K562 (cell line): Measurements from ENCODE around the gene PMPCA. TPM values are rescaled to one million over a fixed set of nuclear protein-coding genes. Genes with fewer than 3 reads are reported as not detected.

Source experiments
- FOXA3 ChIP-seq, 2 experiments: fragments of 450-650 bp in 1 of 2; sonication (generic) in 1 of 2; formaldehyde crosslinking; IDR thresholded peaks in 1 of 2; conservative IDR thresholded peaks in 1 of 2; 2 replicates each; pipeline versions ENCODE4 v1.4.0 to v1.8.0; 2020 to 2022; ENCODE audit warnings: mild to moderate bottlenecking in 2 of 2, missing genetic modification reagents in 1 of 2
- HNRNPLL ChIP-seq: fragments of 200-400 bp; formaldehyde crosslinking; IDR thresholded peaks from 2 replicates; pipeline ENCODE4 v1.6.1; 2017; ENCODE audit warnings: low read length, low read depth, mild to moderate bottlenecking; ENCODE audit not compliant: poor library complexity, severe bottlenecking
- KAT7 ChIP-seq: sonication (generic); formaldehyde crosslinking; IDR thresholded peaks from 2 replicates; pipeline ENCODE4 v1.8.0; 2022; ENCODE audit warnings: missing genetic modification reagents, mild to moderate bottlenecking, borderline replicate concordance
- MLX ChIP-seq, 2 experiments: fragments of 450-650 bp in 1 of 2; sonication (generic) in 1 of 2; formaldehyde crosslinking; conservative IDR thresholded peaks; 2 replicates each; pipeline versions ENCODE4 v1.4.0 to v1.8.1; 2020 to 2022; ENCODE audit warnings: mild to moderate bottlenecking in 1 of 2, missing genetic modification reagents in 1 of 2
- MTA3 ChIP-seq: fragments of 450-650 bp; formaldehyde crosslinking; IDR thresholded peaks from 2 replicates; pipeline ENCODE4 v1.6.1; 2017; ENCODE audit warnings: mild to moderate bottlenecking, borderline replicate concordance
- PCBP1 ChIP-seq: fragments of 200-400 bp; formaldehyde crosslinking; IDR thresholded peaks from 2 replicates; pipeline ENCODE4 v1.6.1; 2018; ENCODE audit warnings: mild to moderate bottlenecking, low read depth, low read length; ENCODE audit not compliant: poor library complexity, severe bottlenecking
- POLR2AphosphoS2 ChIP-seq: IDR thresholded peaks from 2 replicates; pipeline ENCODE4 v1.6.1; 2012; ENCODE audit warnings: low read length, improper control_type of control experiment
- STAG1 ChIP-seq: sonication (generic); formaldehyde crosslinking; IDR thresholded peaks from 2 replicates; pipeline ENCODE4 v1.5.0; 2020; ENCODE audit warnings: missing genetic modification reagents, borderline replicate concordance
- ZNF75A ChIP-seq: fragments of 450-650 bp; formaldehyde crosslinking; IDR thresholded peaks from 2 replicates; pipeline ENCODE4 v1.4.0; 2020; ENCODE audit warnings: mild to moderate bottlenecking
- polyA plus RNA-seq, 8 experiments: library from polyadenylated mRNA; depleted of rRNA in 4 of 8; stranded (reverse) in 5 of 8; unstranded in 3 of 8; fragments of >200 nt; fragmentation: Nextera tagmentation in 2 of 8; fragmentation: Illumina TruSeq in 1 of 8; extraction: Ambion mirVana in 2 of 8; extraction: Trizol in 1 of 8; gene quantifications; 2 replicates each; pipeline versions ENCODE4 v1.2.1 to v1.2.3, GENCODE V29; 2011 to 2014; ENCODE audit warnings: inconsistent platforms in 1 of 8, missing spikeins in 1 of 8
- total RNA-seq, 7 experiments: library from RNA; depleted of rRNA in 6 of 7; stranded (reverse); fragments of >200 nt in 6 of 7; fragmentation: Illumina TruSeq in 2 of 7; extraction: Trizol in 2 of 7; gene quantifications; 2 replicates each; pipeline versions ENCODE4 v1.2.1 to v1.2.3, GENCODE V29; 2011 to 2021; ENCODE audit warnings: low replicate concordance in 1 of 7
- TF ChIP-seq, protein P1 (sequence below): sonication (generic); formaldehyde crosslinking; IDR thresholded peaks from 2 replicates; pipeline ENCODE4 v1.8.1; 2023; ENCODE audit warnings: mild to moderate bottlenecking, missing genetic modification reagents
- TF ChIP-seq, protein P2 (sequence below): fragments of 450-650 bp; IDR thresholded peaks from 2 replicates; pipeline ENCODE4 v1.6.1; 2016; ENCODE audit warnings: mild to moderate bottlenecking, moderate library complexity

The PMPCA gene
- total and polyA plus RNA-seq, 9 of the 15 experiments (the other 6 are each of a cell fraction or from before 2014, with no cell fraction given), result 23.9 to 143 (median 86.6) TPM

- peak; percentile 37; the same call in 1 of the 2 replicates for TF ChIP-seq ZNF75A
- peak in 1 of 2 experiments; percentile 77; a peak in 2 of 4 replicates for TF ChIP-seq FOXA3 (CRISPR knock-in tag; conservative IDR thresholded peaks at IDR 0.05 in 1 of 2, IDR thresholded peaks at IDR 0.05 in 1 of 2)
- peak; percentile 87 for TF ChIP-seq MTA3
- TF ChIP-seq, protein P1, sequence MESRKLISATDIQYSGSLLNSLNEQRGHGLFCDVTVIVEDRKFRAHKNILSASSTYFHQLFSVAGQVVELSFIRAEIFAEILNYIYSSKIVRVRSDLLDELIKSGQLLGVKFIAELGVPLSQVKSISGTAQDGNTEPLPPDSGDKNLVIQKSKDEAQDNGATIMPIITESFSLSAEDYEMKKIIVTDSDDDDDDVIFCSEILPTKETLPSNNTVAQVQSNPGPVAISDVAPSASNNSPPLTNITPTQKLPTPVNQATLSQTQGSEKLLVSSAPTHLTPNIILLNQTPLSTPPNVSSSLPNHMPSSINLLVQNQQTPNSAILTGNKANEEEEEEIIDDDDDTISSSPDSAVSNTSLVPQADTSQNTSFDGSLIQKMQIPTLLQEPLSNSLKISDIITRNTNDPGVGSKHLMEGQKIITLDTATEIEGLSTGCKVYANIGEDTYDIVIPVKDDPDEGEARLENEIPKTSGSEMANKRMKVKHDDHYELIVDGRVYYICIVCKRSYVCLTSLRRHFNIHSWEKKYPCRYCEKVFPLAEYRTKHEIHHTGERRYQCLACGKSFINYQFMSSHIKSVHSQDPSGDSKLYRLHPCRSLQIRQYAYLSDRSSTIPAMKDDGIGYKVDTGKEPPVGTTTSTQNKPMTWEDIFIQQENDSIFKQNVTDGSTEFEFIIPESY (CRISPR knock-in tag), result peak; percentile 69
- 0 out of 2 replicates have a peak, but pooled peaks have one; percentile 4 for TF ChIP-seq STAG1
- TF ChIP-seq HNRNPLL, result no peak
- TF ChIP-seq POLR2AphosphoS2, result 0 out of 2 replicates have a peak, but pooled peaks have one; percentile 1
- no peak for TF ChIP-seq MLX (CRISPR knock-in tag; conservative IDR thresholded peaks at IDR 0.05)
- peak; percentile 37 for TF ChIP-seq PCBP1
- TF ChIP-seq, protein P2, sequence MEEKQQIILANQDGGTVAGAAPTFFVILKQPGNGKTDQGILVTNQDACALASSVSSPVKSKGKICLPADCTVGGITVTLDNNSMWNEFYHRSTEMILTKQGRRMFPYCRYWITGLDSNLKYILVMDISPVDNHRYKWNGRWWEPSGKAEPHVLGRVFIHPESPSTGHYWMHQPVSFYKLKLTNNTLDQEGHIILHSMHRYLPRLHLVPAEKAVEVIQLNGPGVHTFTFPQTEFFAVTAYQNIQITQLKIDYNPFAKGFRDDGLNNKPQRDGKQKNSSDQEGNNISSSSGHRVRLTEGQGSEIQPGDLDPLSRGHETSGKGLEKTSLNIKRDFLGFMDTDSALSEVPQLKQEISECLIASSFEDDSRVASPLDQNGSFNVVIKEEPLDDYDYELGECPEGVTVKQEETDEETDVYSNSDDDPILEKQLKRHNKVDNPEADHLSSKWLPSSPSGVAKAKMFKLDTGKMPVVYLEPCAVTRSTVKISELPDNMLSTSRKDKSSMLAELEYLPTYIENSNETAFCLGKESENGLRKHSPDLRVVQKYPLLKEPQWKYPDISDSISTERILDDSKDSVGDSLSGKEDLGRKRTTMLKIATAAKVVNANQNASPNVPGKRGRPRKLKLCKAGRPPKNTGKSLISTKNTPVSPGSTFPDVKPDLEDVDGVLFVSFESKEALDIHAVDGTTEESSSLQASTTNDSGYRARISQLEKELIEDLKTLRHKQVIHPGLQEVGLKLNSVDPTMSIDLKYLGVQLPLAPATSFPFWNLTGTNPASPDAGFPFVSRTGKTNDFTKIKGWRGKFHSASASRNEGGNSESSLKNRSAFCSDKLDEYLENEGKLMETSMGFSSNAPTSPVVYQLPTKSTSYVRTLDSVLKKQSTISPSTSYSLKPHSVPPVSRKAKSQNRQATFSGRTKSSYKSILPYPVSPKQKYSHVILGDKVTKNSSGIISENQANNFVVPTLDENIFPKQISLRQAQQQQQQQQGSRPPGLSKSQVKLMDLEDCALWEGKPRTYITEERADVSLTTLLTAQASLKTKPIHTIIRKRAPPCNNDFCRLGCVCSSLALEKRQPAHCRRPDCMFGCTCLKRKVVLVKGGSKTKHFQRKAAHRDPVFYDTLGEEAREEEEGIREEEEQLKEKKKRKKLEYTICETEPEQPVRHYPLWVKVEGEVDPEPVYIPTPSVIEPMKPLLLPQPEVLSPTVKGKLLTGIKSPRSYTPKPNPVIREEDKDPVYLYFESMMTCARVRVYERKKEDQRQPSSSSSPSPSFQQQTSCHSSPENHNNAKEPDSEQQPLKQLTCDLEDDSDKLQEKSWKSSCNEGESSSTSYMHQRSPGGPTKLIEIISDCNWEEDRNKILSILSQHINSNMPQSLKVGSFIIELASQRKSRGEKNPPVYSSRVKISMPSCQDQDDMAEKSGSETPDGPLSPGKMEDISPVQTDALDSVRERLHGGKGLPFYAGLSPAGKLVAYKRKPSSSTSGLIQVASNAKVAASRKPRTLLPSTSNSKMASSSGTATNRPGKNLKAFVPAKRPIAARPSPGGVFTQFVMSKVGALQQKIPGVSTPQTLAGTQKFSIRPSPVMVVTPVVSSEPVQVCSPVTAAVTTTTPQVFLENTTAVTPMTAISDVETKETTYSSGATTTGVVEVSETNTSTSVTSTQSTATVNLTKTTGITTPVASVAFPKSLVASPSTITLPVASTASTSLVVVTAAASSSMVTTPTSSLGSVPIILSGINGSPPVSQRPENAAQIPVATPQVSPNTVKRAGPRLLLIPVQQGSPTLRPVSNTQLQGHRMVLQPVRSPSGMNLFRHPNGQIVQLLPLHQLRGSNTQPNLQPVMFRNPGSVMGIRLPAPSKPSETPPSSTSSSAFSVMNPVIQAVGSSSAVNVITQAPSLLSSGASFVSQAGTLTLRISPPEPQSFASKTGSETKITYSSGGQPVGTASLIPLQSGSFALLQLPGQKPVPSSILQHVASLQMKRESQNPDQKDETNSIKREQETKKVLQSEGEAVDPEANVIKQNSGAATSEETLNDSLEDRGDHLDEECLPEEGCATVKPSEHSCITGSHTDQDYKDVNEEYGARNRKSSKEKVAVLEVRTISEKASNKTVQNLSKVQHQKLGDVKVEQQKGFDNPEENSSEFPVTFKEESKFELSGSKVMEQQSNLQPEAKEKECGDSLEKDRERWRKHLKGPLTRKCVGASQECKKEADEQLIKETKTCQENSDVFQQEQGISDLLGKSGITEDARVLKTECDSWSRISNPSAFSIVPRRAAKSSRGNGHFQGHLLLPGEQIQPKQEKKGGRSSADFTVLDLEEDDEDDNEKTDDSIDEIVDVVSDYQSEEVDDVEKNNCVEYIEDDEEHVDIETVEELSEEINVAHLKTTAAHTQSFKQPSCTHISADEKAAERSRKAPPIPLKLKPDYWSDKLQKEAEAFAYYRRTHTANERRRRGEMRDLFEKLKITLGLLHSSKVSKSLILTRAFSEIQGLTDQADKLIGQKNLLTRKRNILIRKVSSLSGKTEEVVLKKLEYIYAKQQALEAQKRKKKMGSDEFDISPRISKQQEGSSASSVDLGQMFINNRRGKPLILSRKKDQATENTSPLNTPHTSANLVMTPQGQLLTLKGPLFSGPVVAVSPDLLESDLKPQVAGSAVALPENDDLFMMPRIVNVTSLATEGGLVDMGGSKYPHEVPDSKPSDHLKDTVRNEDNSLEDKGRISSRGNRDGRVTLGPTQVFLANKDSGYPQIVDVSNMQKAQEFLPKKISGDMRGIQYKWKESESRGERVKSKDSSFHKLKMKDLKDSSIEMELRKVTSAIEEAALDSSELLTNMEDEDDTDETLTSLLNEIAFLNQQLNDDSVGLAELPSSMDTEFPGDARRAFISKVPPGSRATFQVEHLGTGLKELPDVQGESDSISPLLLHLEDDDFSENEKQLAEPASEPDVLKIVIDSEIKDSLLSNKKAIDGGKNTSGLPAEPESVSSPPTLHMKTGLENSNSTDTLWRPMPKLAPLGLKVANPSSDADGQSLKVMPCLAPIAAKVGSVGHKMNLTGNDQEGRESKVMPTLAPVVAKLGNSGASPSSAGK, result peak; percentile 68
- TF ChIP-seq KAT7, result no peak
Measured at GRCh38 chr9:136363949-136364748, 46.3 kb upstream of the PMPCA start (continued).
